ENCODE results near the gene NTHL1.

DNA sequence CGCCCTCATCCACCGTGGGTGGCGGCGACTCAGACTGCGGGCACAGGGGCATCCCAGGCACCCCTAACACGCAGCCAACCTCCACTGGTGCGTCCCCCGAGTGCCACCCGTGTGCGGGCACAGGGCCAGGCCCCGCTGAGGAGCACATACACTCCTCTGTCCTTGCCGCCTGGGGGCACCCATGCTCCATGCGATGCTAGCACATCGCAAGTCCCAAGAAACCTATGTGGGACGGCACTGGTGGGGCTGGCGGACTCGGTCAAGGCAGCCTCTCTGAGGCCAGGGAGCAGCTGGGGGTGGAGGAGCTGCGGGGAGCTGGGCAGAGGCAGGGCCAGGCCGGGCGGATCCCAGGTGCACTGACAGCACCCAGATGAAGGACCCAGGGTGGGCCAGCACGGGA, 42.0 kb downstream of the NTHL1 start:
- TF ChIP-seq, protein P1, sequence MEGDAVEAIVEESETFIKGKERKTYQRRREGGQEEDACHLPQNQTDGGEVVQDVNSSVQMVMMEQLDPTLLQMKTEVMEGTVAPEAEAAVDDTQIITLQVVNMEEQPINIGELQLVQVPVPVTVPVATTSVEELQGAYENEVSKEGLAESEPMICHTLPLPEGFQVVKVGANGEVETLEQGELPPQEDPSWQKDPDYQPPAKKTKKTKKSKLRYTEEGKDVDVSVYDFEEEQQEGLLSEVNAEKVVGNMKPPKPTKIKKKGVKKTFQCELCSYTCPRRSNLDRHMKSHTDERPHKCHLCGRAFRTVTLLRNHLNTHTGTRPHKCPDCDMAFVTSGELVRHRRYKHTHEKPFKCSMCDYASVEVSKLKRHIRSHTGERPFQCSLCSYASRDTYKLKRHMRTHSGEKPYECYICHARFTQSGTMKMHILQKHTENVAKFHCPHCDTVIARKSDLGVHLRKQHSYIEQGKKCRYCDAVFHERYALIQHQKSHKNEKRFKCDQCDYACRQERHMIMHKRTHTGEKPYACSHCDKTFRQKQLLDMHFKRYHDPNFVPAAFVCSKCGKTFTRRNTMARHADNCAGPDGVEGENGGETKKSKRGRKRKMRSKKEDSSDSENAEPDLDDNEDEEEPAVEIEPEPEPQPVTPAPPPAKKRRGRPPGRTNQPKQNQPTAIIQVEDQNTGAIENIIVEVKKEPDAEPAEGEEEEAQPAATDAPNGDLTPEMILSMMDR (IDR thresholded peaks at IDR 0.05; ENCODE audit: borderline replicate concordance, extremely low read depth, low read length, poor library complexity, severe bottlenecking), result no peak
- TF ChIP-seq EZH2 (IDR thresholded peaks at IDR 0.05; ENCODE audit: borderline replicate concordance, low read depth, low read length, severe bottlenecking), result no peak

All from DND-41 (cell line).